Measurements from ENCODE around the gene SLC25A4.

The SLC25A4 gene

GRCh38 chr4:185124006-185124405 lies 19.1 kb upstream of the SLC25A4 start:
- Histone ChIP-seq H4K8ac (ENCODE audit: low read length) (no peak overlapping the region), H3K4ac (ENCODE audit: low read depth in 1 of 2, low read length in 2 of 2) (no peak overlapping the region), H3K27me3 (ENCODE audit: control insufficient read depth in 1 of 2, insufficient read depth in 1 of 2, low read length in 2 of 2) (peaks cover 0 to 4% of the 10 kb centered on the region in 2 experiments), H3K9ac (ENCODE audit: low read length) (no peak overlapping the region), H3K14ac (ENCODE audit: low read length in 2 of 2) (no peak overlapping the region), H3K23ac (ENCODE audit: low read length in 2 of 2) (no peak overlapping the region), H2BK120ac (ENCODE audit: low read depth, low read length) (no peak overlapping the region), H3K4me1 (ENCODE audit: control insufficient read depth, insufficient read depth, low read depth, low read length) (peaks cover 17% of the 10 kb centered on the region), H2BK12ac (ENCODE audit: low read length in 2 of 2) (no peak overlapping the region), H3K79me1 (replicated peaks; ENCODE audit: low read length, poor library complexity, severe bottlenecking) (no peaks in the 10 kb centered on the region), H2BK5ac (ENCODE audit: low read depth, low read length, poor library complexity, severe bottlenecking) (no peak overlapping the region), H2BK15ac (ENCODE audit: low read depth, poor library complexity, severe bottlenecking) (no peak overlapping the region), H3K36me3 (ENCODE audit: control insufficient read depth in 1 of 2, insufficient read depth in 2 of 2, low read depth in 1 of 2, low read length in 2 of 2) (no peaks in the 10 kb centered on the region), H2AK5ac (ENCODE audit: low read length, severe bottlenecking) (no peak overlapping the region), H3K4me2 (ENCODE audit: low read length, poor library complexity, severe bottlenecking) (no peak overlapping the region), H4K91ac (ENCODE audit: low read length) (no peak overlapping the region), H3K27ac (ENCODE audit: low read length, poor library complexity, severe bottlenecking) (no peak overlapping the region), H3K9me3 (ENCODE audit: control insufficient read depth, low read length) (no peaks in the 10 kb centered on the region), H3K4me3 (ENCODE audit: insufficient read depth in 1 of 2, low read depth in 1 of 2, low read length in 2 of 2) (no peak overlapping the region), H2AFZ (ENCODE audit: low read depth, low read length) (no peak overlapping the region), H3K18ac (ENCODE audit: low read depth in 1 of 2, low read length in 2 of 2) (no peak overlapping the region)
- 100% methylated on average over 1 of the region's 3 CpGs for WGBS
- no peak for DNase-seq

GRCh38 chr4:185127021-185127925 lies 15.8 kb upstream of the SLC25A4 start:
- DNase-seq, result peak; percentile 27
- no peaks in the 10 kb centered on the region for H3K9me3 ChIP-seq (ENCODE audit: control insufficient read depth, low read length)
- H3K27ac ChIP-seq (ENCODE audit: low read length, poor library complexity, severe bottlenecking), result no peak overlapping the region
- H3K36me3 ChIP-seq (ENCODE audit: control insufficient read depth in 1 of 2, insufficient read depth in 2 of 2, low read depth in 1 of 2, low read length in 2 of 2), result no peaks in the 10 kb centered on the region
- peak overlapping the region; percentile 99 for H3K4me2 ChIP-seq (ENCODE audit: low read length, poor library complexity, severe bottlenecking)
- peak overlapping the region; percentile 39 for H4K8ac ChIP-seq (ENCODE audit: low read length)
- peak overlapping the region in 1 of 2 experiments; percentile 73 for H3K23ac ChIP-seq (ENCODE audit: low read length in 2 of 2)
- peak overlapping the region; percentile 61 to 79 for H3K4me3 ChIP-seq (ENCODE audit: insufficient read depth in 1 of 2, low read depth in 1 of 2, low read length in 2 of 2)
- no peak overlapping the region for H2BK15ac ChIP-seq (ENCODE audit: low read depth, poor library complexity, severe bottlenecking)
- WGBS, result 12% methylated on average over 54 of the region's 64 CpGs
- H2BK120ac ChIP-seq (ENCODE audit: low read depth, low read length), result no peak overlapping the region
- peak overlapping the region in 1 of 2 experiments; percentile 59 for H2BK12ac ChIP-seq (ENCODE audit: low read length in 2 of 2)
- no peaks in the 10 kb centered on the region for H3K79me1 ChIP-seq (replicated peaks; ENCODE audit: low read length, poor library complexity, severe bottlenecking)
- H2AK5ac ChIP-seq (ENCODE audit: low read length, severe bottlenecking), result no peak overlapping the region
- H3K4me1 ChIP-seq (ENCODE audit: control insufficient read depth, insufficient read depth, low read depth, low read length), result peaks cover 15% of the 10 kb centered on the region
- no peak overlapping the region for H2BK5ac ChIP-seq (ENCODE audit: low read depth, low read length, poor library complexity, severe bottlenecking)
- peaks cover 0 to 4% of the 10 kb centered on the region in 2 experiments for H3K27me3 ChIP-seq (ENCODE audit: control insufficient read depth in 1 of 2, insufficient read depth in 1 of 2, low read length in 2 of 2)
- peak overlapping the region; percentile 18 to 38 for H3K18ac ChIP-seq (ENCODE audit: low read depth in 1 of 2, low read length in 2 of 2)
- H3K4ac ChIP-seq (ENCODE audit: low read depth in 1 of 2, low read length in 2 of 2), result peak overlapping the region in 1 of 2 experiments; percentile 17
- no peak overlapping the region for H4K91ac ChIP-seq (ENCODE audit: low read length)
- H3K9ac ChIP-seq (ENCODE audit: low read length), result peak overlapping the region; percentile 57
- H2AFZ ChIP-seq (ENCODE audit: low read depth, low read length), result peak overlapping the region; percentile 74
- H3K14ac ChIP-seq (ENCODE audit: low read length in 2 of 2), result peak overlapping the region in 1 of 2 experiments; percentile 39

DNA sequence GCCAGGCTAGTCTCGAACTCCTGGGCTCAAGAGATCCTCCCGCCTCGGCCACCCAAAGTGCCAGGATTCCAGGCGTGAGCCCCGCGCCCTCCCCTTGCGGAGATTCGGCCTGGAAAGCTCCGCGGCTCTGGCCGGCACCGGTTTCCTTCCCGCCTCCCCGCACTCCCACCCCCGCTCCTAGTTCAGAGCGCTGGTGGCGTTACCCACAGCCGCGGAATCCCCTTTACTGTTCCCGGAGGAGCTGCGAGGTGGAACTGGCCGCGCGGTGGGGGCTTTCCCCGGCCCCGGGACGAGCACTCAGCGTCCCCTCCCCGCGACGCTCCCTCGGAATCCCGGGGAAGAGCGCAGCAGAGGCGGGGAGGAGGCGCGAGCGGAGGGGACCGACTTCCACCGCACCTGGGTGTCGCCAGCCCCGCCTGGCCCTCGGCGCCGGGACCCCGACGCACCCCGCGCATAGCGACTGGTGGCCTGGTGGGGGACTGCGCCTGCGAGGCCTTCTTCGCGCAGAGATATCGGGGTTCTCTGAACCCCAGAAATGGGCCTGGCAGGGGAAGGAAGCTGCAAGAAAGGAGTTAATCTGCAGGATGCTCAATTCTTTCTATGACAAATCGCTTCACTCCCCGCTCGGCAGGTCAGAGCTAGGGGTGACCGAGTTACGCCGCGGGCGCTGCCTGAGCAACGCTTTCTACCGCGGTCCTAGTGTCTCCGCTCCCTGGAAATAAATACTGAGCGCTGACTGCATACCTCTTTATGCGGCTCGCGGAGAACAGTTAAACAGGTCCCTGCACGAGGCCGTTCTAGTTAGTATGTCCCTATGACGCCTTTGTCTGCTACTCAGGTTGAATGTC lies 14.6 kb upstream of the SLC25A4 start:
- peak overlapping the region in 1 of 2 experiments; percentile 75 for H3K18ac ChIP-seq (ENCODE audit: low read depth in 1 of 2, low read length in 2 of 2)
- peak overlapping the region; percentile 100 for H3K4me2 ChIP-seq (ENCODE audit: low read length, poor library complexity, severe bottlenecking)
- peak overlapping the region; percentile 54 to 79 for H3K4me3 ChIP-seq (ENCODE audit: insufficient read depth in 1 of 2, low read depth in 1 of 2, low read length in 2 of 2)
- H2BK12ac ChIP-seq (ENCODE audit: low read length in 2 of 2), result no peak overlapping the region
- peak overlapping the region; percentile 55 for H3K9ac ChIP-seq (ENCODE audit: low read length)
- H3K36me3 ChIP-seq (ENCODE audit: control insufficient read depth in 1 of 2, insufficient read depth in 2 of 2, low read depth in 1 of 2, low read length in 2 of 2), result no peaks in the 10 kb centered on the region
- no peak overlapping the region for H3K14ac ChIP-seq (ENCODE audit: low read length in 2 of 2)
- peak overlapping the region; percentile 51 for H2AFZ ChIP-seq (ENCODE audit: low read depth, low read length)
- no peak overlapping the region for H3K4ac ChIP-seq (ENCODE audit: low read depth in 1 of 2, low read length in 2 of 2)
- no peaks in the 10 kb centered on the region for H3K79me1 ChIP-seq (replicated peaks; ENCODE audit: low read length, poor library complexity, severe bottlenecking)
- H3K9me3 ChIP-seq (ENCODE audit: control insufficient read depth, low read length), result no peaks in the 10 kb centered on the region
- H3K27me3 ChIP-seq (ENCODE audit: control insufficient read depth in 1 of 2, insufficient read depth in 1 of 2, low read length in 2 of 2), result peaks cover 0 to 4% of the 10 kb centered on the region in 2 experiments
- no peak overlapping the region for H2BK5ac ChIP-seq (ENCODE audit: low read depth, low read length, poor library complexity, severe bottlenecking)
- no peak overlapping the region for H2BK15ac ChIP-seq (ENCODE audit: low read depth, poor library complexity, severe bottlenecking)
- peak; percentile 47 for DNase-seq
- H2AK5ac ChIP-seq (ENCODE audit: low read length, severe bottlenecking), result no peak overlapping the region
- H2BK120ac ChIP-seq (ENCODE audit: low read depth, low read length), result no peak overlapping the region
- 3% methylated on average over 59 of the region's 74 CpGs for WGBS
- peak overlapping the region in 1 of 2 experiments; percentile 73 for H3K23ac ChIP-seq (ENCODE audit: low read length in 2 of 2)
- peak overlapping the region; percentile 39 for H4K91ac ChIP-seq (ENCODE audit: low read length)
- H3K27ac ChIP-seq (ENCODE audit: low read length, poor library complexity, severe bottlenecking), result no peak overlapping the region
- peaks cover 15% of the 10 kb centered on the region for H3K4me1 ChIP-seq (ENCODE audit: control insufficient read depth, insufficient read depth, low read depth, low read length)
- peak overlapping the region; percentile 40 for H4K8ac ChIP-seq (ENCODE audit: low read length)
